Epithelial cell of esophagus (primary cell): ENCODE data around the gene PTBP3.

ENCODE experiments used
- DNase-seq: peaks from one replicate; pipeline ENCODE4 v3.0.0; 2010; ENCODE audit warnings: low read depth
- H3K4me3 ChIP-seq: 2 replicates; pipeline ENCODE4 v1.5.1; 2011; ENCODE audit warnings: mild to moderate bottlenecking, low read length, control low read depth
- CTCF ChIP-seq: IDR thresholded peaks from 2 replicates; pipeline ENCODE4 v1.5.1; 2011; ENCODE audit warnings: low read depth, mild to moderate bottlenecking, low read length, control low read depth, inconsistent platforms; ENCODE audit not compliant: insufficient read depth; ENCODE audit errors: missing control alignments

Gene PTBP3

DNA sequence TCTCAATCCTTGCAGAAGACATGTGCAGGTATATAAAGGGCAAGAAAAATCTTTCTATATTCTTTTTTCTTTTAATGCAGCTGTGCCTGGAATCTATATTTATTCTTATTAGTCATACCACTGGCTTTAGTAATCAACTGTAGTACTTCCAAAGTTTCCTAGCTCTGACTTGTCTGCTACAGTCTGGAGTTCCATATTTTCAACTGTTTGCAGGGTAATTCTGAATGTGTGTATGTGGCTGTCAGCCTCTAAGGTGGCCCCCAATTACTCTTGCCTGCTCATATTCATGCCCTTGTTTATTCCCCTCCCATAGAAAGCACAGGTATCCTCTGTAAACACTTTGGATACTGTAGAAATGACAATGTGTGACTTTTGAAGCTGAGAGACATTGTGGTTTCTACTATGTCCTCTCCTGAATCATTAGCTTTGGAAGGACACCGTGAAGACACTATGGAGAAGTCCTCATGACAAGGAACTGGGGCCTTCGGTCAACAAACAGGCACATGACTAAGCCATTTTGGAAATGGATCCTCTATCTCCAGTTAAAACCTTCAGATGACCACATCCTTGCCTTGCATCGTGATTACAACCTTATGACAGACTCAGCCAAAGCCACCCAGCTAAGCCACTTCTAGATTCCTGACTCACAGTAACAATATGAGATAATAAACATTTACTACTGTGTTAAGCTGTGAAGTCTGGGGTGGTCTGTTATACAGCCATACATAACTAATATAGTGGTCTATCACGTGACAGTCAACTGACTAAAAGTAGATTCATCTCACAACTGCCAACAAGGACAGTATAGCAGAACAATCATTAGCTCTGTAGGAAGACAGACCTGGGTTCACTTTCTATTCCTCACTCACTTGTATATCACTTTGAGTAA lies 108.8 kb downstream of the PTBP3 start:
- no peak for TF ChIP-seq CTCF
- peak; percentile 41 for DNase-seq

DNA sequence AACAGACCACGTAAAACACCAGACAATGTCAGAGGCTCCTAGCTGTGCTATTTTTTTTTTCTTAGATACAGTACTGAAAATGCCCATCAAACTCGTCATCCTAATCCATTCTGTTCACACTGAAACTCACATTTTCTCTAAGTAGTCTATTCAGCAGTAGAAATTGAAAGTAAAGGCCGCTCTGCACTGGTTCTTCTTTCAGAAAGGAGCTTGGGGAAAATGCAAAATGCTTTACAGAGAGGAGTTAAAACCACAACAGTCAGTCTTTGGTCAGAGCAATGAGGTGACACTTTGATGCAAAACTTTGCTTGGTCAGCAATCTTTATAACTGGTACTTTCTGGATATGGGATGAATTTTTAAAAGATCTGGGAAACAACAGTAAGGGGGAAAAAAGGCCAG lies 114.5 kb downstream of the PTBP3 start:
- no peak for TF ChIP-seq CTCF
- DNase-seq = no peak
- H3K4me3 ChIP-seq = no peak overlapping the region

More for the DNA sequence above, 108.8 kb downstream of the PTBP3 start:
- no peak overlapping the region for H3K4me3 ChIP-seq

- TF ChIP-seq CTCF = no peak
- DNase-seq = no peak
- no peak overlapping the region for H3K4me3 ChIP-seq
Measured at GRCh38 chr9:112212926-112213325, 120.5 kb downstream of the PTBP3 start.

DNA sequence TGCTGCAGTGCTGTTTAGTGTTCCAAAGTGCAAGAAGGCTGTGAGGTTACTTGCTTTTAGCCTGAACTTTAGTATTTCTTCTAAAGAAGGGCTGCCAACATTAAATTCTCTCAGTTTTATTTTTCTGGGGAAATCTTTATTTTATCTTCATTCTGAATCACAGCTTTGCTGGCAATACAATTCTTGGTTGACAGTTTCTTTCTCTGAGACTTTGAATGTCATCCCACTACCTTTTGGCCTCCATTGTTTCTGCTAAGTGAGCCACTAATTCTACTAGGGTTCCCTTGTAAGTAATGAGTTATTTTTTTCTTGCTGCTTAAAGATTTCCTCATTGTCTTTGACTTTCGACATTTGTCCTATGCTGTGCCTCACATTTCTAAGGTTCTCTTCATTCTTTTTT lies 126.0 kb downstream of the PTBP3 start:
- no peak for DNase-seq
- no peak overlapping the region for H3K4me3 ChIP-seq
- TF ChIP-seq CTCF = no peak

DNA sequence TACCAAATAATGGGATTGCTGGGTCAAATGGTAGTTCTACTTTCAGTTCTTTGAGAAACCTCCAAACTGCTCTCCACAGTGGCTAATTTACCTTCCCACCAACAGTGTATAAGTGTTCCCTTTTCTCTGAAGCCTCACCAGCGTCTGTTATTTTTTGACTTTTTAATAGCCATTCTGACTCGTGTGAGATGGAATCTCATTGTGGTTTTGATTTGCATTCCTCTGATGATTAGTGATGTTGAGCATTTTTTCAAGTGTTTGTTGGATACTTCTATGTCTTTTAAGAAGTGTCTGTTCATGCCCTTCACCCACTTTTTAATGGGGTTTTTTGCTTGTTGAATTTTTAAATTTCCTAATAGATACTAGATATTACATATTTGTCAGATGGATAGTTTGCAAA lies 129.9 kb downstream of the PTBP3 start:
- no peak overlapping the region for H3K4me3 ChIP-seq
- no peak for TF ChIP-seq CTCF
- DNase-seq = peak; percentile 43

DNA sequence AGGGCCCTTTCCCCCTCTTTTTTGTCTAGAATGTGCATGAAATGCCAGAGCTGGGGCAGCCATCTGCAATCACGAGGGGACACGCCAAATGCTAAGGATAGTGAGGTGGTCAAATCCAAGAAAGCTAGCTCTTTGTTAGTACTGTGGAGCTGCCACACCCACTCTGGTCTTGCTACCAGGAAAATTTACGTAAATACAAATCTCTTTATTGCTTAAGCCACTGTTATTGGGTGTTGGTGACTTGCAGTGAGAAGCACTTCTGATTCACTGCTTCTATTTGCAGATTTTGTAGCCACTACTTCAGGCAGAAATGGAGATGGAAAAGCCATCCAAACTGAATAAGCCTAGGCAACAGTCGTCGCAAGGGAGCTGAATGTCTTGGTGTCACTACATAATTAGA lies 132.7 kb downstream of the PTBP3 start:
- TF ChIP-seq CTCF = no peak
- no peak overlapping the region for H3K4me3 ChIP-seq
- peak; percentile 42 for DNase-seq

- no peak for DNase-seq
- TF ChIP-seq CTCF = no peak
- no peak overlapping the region for H3K4me3 ChIP-seq
Measured at GRCh38 chr9:112198646-112199045, 134.8 kb downstream of the PTBP3 start.
